ENCODE measurements around the gene GNA12.

- TF ChIP-seq, protein P1, sequence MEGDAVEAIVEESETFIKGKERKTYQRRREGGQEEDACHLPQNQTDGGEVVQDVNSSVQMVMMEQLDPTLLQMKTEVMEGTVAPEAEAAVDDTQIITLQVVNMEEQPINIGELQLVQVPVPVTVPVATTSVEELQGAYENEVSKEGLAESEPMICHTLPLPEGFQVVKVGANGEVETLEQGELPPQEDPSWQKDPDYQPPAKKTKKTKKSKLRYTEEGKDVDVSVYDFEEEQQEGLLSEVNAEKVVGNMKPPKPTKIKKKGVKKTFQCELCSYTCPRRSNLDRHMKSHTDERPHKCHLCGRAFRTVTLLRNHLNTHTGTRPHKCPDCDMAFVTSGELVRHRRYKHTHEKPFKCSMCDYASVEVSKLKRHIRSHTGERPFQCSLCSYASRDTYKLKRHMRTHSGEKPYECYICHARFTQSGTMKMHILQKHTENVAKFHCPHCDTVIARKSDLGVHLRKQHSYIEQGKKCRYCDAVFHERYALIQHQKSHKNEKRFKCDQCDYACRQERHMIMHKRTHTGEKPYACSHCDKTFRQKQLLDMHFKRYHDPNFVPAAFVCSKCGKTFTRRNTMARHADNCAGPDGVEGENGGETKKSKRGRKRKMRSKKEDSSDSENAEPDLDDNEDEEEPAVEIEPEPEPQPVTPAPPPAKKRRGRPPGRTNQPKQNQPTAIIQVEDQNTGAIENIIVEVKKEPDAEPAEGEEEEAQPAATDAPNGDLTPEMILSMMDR (IDR thresholded peaks at IDR 0.05): no peak
- TF ChIP-seq POLR2A (IDR thresholded peaks at IDR 0.05): no peak
Measured at GRCh38 chr7:2710901-2711551, 133.1 kb downstream of the GNA12 start.

All from thyroid gland (tissue), 4 donors.